Measurements from ENCODE around the gene ALDH4A1. TPM values are rescaled to one million over a fixed set of nuclear protein-coding genes. Genes with fewer than 3 reads are reported as not detected.

Gene ALDH4A1
- total RNA-seq, 1 donor from 2014 or later: 11.7 TPM

DNA sequence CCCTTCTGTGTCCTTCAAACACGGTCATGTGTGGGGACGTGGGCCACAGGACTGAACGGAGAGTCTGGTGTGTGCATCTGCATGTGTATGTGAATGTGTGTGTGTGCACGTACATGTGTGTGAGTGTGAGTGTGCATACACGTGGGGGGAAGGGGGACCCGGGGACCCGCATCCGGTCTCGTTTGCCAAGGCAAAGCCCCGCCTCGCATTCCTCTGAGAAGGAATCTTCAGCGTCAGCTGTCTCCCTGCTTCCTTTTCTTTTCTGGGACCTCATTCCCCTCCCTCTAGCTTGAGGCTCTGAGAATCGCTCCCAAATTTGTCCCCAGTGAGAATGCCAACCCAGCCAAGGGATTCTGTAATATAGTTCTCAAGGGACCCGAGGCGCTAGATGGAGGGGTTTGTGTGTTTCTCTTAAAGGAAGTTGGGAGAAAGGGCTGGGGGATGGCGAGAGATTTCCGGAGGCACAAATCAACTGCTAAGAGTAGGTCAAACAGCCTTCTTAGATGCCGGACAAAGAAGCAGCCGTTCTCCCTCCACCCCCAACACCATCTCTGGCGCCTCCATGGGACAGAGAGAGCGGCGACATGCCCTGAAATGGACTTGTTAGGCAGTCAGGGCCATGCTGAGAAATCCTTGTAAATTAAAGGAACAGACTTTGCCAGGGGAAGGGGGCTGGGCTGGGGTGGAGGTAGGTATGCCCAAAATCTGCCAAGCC, 47.5 kb upstream of the ALDH4A1 start:
- intact Hi-C loops (cut with DNase I): no loop called here
- Histone ChIP-seq H3K36me3 (no peaks in the 10 kb centered on the region), H3K27ac (peak overlapping the region; percentile 91), H3K9me3 (no peaks in the 10 kb centered on the region), H3K4me1 (peaks cover 98% of the 10 kb centered on the region), H3K4me3 (peak overlapping the region; percentile 52), H3K27me3 (ENCODE audit: low read depth) (no peaks in the 10 kb centered on the region)
- TF ChIP-seq, protein P1, sequence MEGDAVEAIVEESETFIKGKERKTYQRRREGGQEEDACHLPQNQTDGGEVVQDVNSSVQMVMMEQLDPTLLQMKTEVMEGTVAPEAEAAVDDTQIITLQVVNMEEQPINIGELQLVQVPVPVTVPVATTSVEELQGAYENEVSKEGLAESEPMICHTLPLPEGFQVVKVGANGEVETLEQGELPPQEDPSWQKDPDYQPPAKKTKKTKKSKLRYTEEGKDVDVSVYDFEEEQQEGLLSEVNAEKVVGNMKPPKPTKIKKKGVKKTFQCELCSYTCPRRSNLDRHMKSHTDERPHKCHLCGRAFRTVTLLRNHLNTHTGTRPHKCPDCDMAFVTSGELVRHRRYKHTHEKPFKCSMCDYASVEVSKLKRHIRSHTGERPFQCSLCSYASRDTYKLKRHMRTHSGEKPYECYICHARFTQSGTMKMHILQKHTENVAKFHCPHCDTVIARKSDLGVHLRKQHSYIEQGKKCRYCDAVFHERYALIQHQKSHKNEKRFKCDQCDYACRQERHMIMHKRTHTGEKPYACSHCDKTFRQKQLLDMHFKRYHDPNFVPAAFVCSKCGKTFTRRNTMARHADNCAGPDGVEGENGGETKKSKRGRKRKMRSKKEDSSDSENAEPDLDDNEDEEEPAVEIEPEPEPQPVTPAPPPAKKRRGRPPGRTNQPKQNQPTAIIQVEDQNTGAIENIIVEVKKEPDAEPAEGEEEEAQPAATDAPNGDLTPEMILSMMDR (IDR thresholded peaks at IDR 0.05): no peak
- DNase-seq: peak; percentile 53
- ATAC-seq: peak; percentile 7 to 13

DNA sequence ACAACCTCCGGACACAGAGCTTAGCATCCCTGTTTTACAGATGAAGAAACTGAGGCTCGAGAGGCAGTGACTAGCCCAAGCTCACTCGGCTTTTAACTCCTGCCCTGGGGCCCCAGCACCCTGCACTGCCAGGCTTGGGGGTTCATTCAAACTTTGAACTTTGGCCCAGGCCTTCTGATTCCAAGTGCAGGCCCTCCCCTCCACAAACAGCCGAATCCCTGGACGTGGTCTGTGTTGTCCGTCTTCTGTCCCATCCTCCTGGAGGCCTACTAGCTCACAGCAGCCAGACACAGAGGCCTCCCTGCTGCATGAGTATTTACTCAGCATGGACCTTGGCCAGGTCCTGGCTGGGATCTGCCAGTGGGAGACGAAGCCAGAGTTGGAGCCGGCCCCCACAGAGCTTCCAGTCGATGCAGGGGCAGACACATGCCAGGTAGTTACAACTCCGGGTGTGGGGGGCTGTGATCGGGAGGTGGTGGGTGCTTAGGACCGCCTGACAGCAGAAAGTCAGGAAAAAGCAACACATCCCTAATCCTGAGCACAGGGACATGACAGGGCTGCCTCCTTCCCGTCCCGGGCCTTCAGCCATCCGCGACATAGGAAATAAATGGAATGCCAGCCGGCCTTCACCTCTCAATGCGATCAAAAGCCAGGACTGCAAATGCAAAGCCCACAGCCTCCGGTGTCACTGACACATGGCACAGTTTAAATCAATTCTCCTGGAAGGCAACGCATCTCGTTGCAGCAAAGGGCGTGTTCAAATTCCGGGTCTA, 46.7 kb upstream of the ALDH4A1 start:
- ATAC-seq (no peak), DNase-seq (peak; percentile 51)
- peaks cover 98% of the 10 kb centered on the region for H3K4me1 ChIP-seq
- intact Hi-C loops (cut with DNase I): no loop called here
- H3K27ac ChIP-seq: peak overlapping the region; percentile 91
- no peaks in the 10 kb centered on the region for H3K9me3 ChIP-seq
- H3K36me3 ChIP-seq: no peaks in the 10 kb centered on the region
- TF ChIP-seq, protein P1 (IDR thresholded peaks at IDR 0.05): no peak
- no peaks in the 10 kb centered on the region for H3K27me3 ChIP-seq (ENCODE audit: low read depth)
- H3K4me3 ChIP-seq: peak overlapping the region; percentile 52

DNA sequence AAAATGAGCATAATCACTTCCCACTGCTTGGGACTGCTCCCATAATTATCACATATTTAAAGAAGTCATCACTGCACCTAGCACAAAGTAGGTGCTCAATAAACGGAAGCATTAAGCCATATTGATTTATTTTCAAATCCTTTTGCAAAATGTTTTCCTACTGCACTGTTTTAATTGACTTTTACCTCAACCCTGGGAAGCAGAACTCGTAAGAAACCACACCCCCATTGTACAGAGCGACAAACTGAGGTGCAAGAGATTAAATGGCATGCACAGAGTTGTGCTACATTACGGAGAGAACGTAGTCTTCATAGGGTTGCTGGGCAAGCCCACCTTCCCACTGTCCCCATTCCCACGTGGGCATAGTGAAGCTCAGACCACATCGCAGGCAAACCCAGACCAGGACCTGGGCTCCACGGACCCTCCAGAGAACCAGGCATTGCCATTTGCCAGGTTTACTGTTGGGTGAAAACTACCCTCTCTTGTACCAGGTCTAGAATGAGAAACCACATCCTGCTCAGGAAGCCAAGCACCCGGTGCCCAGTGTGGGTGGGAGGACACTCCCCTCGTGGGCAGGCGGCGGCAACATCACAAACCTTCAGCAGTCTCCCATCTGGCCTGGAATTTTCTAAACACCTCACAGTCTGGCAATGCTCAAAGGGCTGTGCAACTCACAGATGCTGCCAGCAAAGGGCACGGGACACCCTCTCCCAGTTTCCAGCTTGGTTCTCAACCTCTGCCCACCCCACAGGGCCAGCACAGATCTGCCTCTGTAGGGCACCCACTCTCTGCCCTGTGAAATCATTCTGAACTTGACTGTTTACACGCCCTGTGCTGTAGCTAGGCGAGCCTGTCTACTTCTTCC, 45.9 kb upstream of the ALDH4A1 start:
- peaks cover 90% of the 10 kb centered on the region for H3K4me1 ChIP-seq
- H3K36me3 ChIP-seq: no peaks in the 10 kb centered on the region
- H3K9me3 ChIP-seq: no peaks in the 10 kb centered on the region
- DNase-seq: peak; percentile 55
- H3K27ac ChIP-seq: peak overlapping the region; percentile 91
- no peaks in the 10 kb centered on the region for H3K27me3 ChIP-seq (ENCODE audit: low read depth)
- H3K4me3 ChIP-seq: no peak overlapping the region
- intact Hi-C loops (cut with DNase I): no loop called here
- TF ChIP-seq, protein P1 (IDR thresholded peaks at IDR 0.05): no peak
- peak in 1 of 2 donors; percentile 16 for ATAC-seq

DNA sequence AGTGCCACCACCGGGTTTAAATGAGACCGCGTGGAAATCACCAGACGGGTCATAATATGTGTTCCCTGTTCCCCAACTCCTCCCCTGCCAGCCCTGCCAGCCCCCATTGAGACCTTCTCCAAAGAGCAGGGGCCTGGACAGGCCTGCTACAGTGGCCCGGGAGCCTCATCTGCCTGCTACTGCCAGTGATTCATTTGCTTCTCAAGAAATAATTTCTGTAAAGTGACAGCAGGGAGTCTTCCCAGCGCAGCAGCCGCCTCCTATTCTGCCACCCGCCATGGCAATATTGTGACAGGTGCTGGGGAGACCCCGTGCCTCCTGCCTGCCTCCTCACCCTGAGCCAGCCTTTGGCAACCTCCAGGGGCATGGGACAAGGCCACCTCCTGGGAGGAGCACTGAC, 45.2 kb upstream of the ALDH4A1 start:
- ATAC-seq: no peak
- Histone ChIP-seq H3K36me3 (no peaks in the 10 kb centered on the region), H3K9me3 (no peaks in the 10 kb centered on the region), H3K4me3 (no peak overlapping the region), H3K27ac (peak overlapping the region; percentile 91), H3K27me3 (ENCODE audit: low read depth) (no peaks in the 10 kb centered on the region), H3K4me1 (peaks cover 88% of the 10 kb centered on the region)
- TF ChIP-seq, protein P1 (IDR thresholded peaks at IDR 0.05): no peak
- DNase-seq: peak; percentile 38
- intact Hi-C loops (cut with DNase I): no loop called here
